Forelimb muscle (tissue), 1 donor: ENCODE data around the gene GART. TPM values are rescaled to one million over a fixed set of nuclear protein-coding genes. Genes with fewer than 3 reads are reported as not detected.
"Not testable (repeated sequence)": the region's sequence is repeated elsewhere in the genome, so short reads cannot be mapped to it uniquely, and the experiment has no call there.

Experiments
- DNase-seq: peaks from one replicate; pipeline ENCODE4 v3.0.0-alpha.2; 2013; ENCODE audit warnings: low read depth
- polyA plus RNA-seq: library from polyadenylated mRNA; unstranded; fragments of 120-200 nt; gene quantifications from one replicate; pipeline ENCODE4 v1.2.1, GENCODE V29; 2013; ENCODE audit not compliant: insufficient read length

GART gene
- polyA plus RNA-seq, 1 donor = 51.3 TPM

- DNase-seq = no peak
Observed at GRCh38 chr21:33518899-33519298, 23.0 kb downstream of the GART start.

GRCh38 chr21:33514229-33514628 is 27.7 kb downstream of the GART start:
- DNase-seq = no peak

GRCh38 chr21:33512481-33512880 is 29.4 kb downstream of the GART start:
- no peak for DNase-seq

GRCh38 chr21:33511639-33512038 is 30.3 kb downstream of the GART start:
- DNase-seq = no peak

GRCh38 chr21:33510826-33511225 is 31.1 kb downstream of the GART start:
- no peak for DNase-seq

GRCh38 chr21:33507003-33507402 is 34.9 kb downstream of the GART start:
- not testable (repeated sequence) for DNase-seq

GRCh38 chr21:33505833-33506232 is 36.1 kb downstream of the GART start:
- DNase-seq = no peak

GRCh38 chr21:33496345-33496744 is 45.6 kb downstream of the GART start:
- DNase-seq = no peak

- DNase-seq = no peak
Observed at GRCh38 chr21:33495743-33496142, 46.2 kb downstream of the GART start.

- no peak for DNase-seq
Observed at GRCh38 chr21:33493756-33494155, 48.2 kb downstream of the GART start.

- DNase-seq = no peak
Observed at GRCh38 chr21:33492571-33492970, 49.3 kb downstream of the GART start.

- DNase-seq = peak; percentile 87
Observed at GRCh38 chr21:33491373-33492102, 50.4 kb downstream of the GART start, which contains the start of gene DNAJC28. TSS of gene DNAJC28 (minus strand) at chr21:33491716. CDS start at chr21:33489393, 2,323 bp downstream.

GRCh38 chr21:33490991-33491372 is 50.9 kb downstream of the GART start:
- DNase-seq = no peak

GRCh38 chr21:33488936-33489335 is 53.0 kb downstream of the GART start:
- DNase-seq = no peak

GRCh38 chr21:33487996-33488395 is 53.9 kb downstream of the GART start:
- no peak for DNase-seq

GRCh38 chr21:33481314-33481943 is 60.5 kb downstream of the GART start:
- no peak for DNase-seq

- no peak for DNase-seq
Observed at GRCh38 chr21:33480481-33481103, 61.3 kb downstream of the GART start.

- peak; percentile 75 for DNase-seq
Observed at GRCh38 chr21:33479679-33480480, 62.0 kb downstream of the GART start, which contains the start of gene TMEM50B. TSS of gene TMEM50B (minus strand) at chr21:33479974. CDS start at chr21:33468885, 11,089 bp downstream.

- DNase-seq = no peak
Observed at GRCh38 chr21:33478935-33479678, 62.8 kb downstream of the GART start.

- DNase-seq = no peak
Observed at GRCh38 chr21:33478182-33478581, 63.7 kb downstream of the GART start.

- DNase-seq = no peak
Observed at GRCh38 chr21:33477066-33477465, 64.9 kb downstream of the GART start.
